WTC11 (cell line): ENCODE data around the gene BMP7. TPM values are rescaled to one million over a fixed set of nuclear protein-coding genes. Genes with fewer than 3 reads are reported as not detected.

Source experiments
- ATAC-seq: fragments of 200-7000 bp; cut with Tn5 transposase; 2 replicates; pipeline ENCODE4 v1.10.0; 2021; ENCODE audit warnings: mild to moderate bottlenecking, moderate library complexity
- CTCF ChIA-PET: fragments of 300-600 bp; sonication (Branson Sonifier 250); formaldehyde crosslinking; loops from one replicate; lab custom pipeline; 2021; ENCODE audit warnings: antibody characterized with exemption; lab: Charles Lee
- POLR2A ChIA-PET: fragments of 350-600 bp; sonication (Branson Sonifier 250); formaldehyde crosslinking; loops from one replicate; lab custom pipeline; 2021; ENCODE audit warnings: antibody characterized with exemption; lab: Charles Lee
- DNase-seq: peaks from one replicate; pipeline ENCODE4 v3.0.0; 2021; ENCODE audit warnings: low spot score
- H3K27ac Mint-ChIP-seq: 2 replicates; pipeline ENCODE4 v1.8.0; 2021; ENCODE audit warnings: mixed read lengths
- H3K27me3 Mint-ChIP-seq: 2 replicates; pipeline ENCODE4 v1.8.0; 2021; ENCODE audit warnings: low read depth, mild to moderate bottlenecking, moderate library complexity, mixed read lengths
- H3K36me3 Mint-ChIP-seq: 2 replicates; pipeline ENCODE4 v1.8.0; 2021; ENCODE audit warnings: mixed read lengths
- H3K4me1 Mint-ChIP-seq: 2 replicates; pipeline ENCODE4 v1.8.0; 2022; ENCODE audit warnings: mixed read lengths
- H3K4me3 Mint-ChIP-seq: 2 replicates; pipeline ENCODE4 v1.8.0; 2021; ENCODE audit warnings: mild to moderate bottlenecking, moderate library complexity, mixed read lengths
- H3K9me3 Mint-ChIP-seq: 2 replicates; pipeline ENCODE4 v1.8.0; 2021; ENCODE audit warnings: mixed read lengths
- ATF1 ChIP-seq: sonication (generic); formaldehyde crosslinking; IDR thresholded peaks from 2 replicates; pipeline ENCODE4 v1.8.1; 2023; ENCODE audit warnings: mild to moderate bottlenecking, moderate library complexity, missing genetic modification reagents
- EMX1 ChIP-seq: fragments of 250-450 bp; sonication (Bioruptor Pico); IDR thresholded peaks from 2 replicates; pipeline ENCODE4 v1.8.0; 2021; ENCODE audit warnings: mild to moderate bottlenecking
- FOXK1 ChIP-seq: sonication (generic); formaldehyde crosslinking; IDR thresholded peaks from 2 replicates; pipeline ENCODE4 v1.8.0; 2022; ENCODE audit warnings: mild to moderate bottlenecking, moderate library complexity, missing genetic modification reagents
- MYBL2 ChIP-seq: sonication (generic); formaldehyde crosslinking; IDR thresholded peaks from 2 replicates; pipeline ENCODE4 v1.8.1; 2023; ENCODE audit warnings: mild to moderate bottlenecking, moderate library complexity, missing genetic modification reagents
- NFYB ChIP-seq: sonication (generic); formaldehyde crosslinking; conservative IDR thresholded peaks from 2 replicates; pipeline ENCODE4 v1.8.0; 2022; ENCODE audit warnings: low read depth, missing genetic modification reagents
- SP1 ChIP-seq: sonication (generic); formaldehyde crosslinking; conservative IDR thresholded peaks from 2 replicates; pipeline ENCODE4 v1.8.1; 2022; ENCODE audit warnings: missing genetic modification reagents
- TEAD4 ChIP-seq: sonication (generic); formaldehyde crosslinking; IDR thresholded peaks from 2 replicates; pipeline ENCODE4 v1.8.0; 2022; ENCODE audit warnings: mild to moderate bottlenecking, missing genetic modification reagents
- TP53 ChIP-seq: sonication (generic); formaldehyde crosslinking; IDR thresholded peaks from 2 replicates; pipeline ENCODE4 v1.8.1; 2023; ENCODE audit warnings: mild to moderate bottlenecking, missing genetic modification reagents
- ZNF121 ChIP-seq: sonication (generic); formaldehyde crosslinking; IDR thresholded peaks from 2 replicates; pipeline ENCODE4 v1.8.0; 2023; ENCODE audit warnings: missing genetic modification reagents
- ZNF263 ChIP-seq: sonication (generic); formaldehyde crosslinking; IDR thresholded peaks from 2 replicates; pipeline ENCODE4 v1.8.1; 2022; ENCODE audit warnings: low read depth, mild to moderate bottlenecking, moderate library complexity, missing genetic modification reagents
- ZNF317 ChIP-seq: sonication (generic); formaldehyde crosslinking; IDR thresholded peaks from 2 replicates; pipeline ENCODE4 v1.8.1; 2023; ENCODE audit warnings: low read depth, mild to moderate bottlenecking, moderate library complexity, missing genetic modification reagents, borderline replicate concordance
- total RNA-seq: library from RNA; stranded (reverse); gene quantifications from 3 replicates; pipeline ENCODE4 v1.2.3, GENCODE V29; 2021
- TF ChIP-seq, protein P1 (sequence below): sonication (generic); formaldehyde crosslinking; IDR thresholded peaks from 2 replicates; pipeline ENCODE4 v1.8.0; 2022; ENCODE audit warnings: missing genetic modification reagents
- TF ChIP-seq, protein P2 (sequence below): fragments of 250-450 bp; sonication (Bioruptor Pico); IDR thresholded peaks from 2 replicates; pipeline ENCODE4 v1.9.0; 2021; ENCODE audit warnings: mild to moderate bottlenecking
- TF ChIP-seq, protein P3 (sequence below): sonication (generic); formaldehyde crosslinking; IDR thresholded peaks from 2 replicates; pipeline ENCODE4 v1.8.1; 2023; ENCODE audit warnings: mild to moderate bottlenecking, missing genetic modification reagents, moderate library complexity
- TF ChIP-seq, protein P4 (sequence below): sonication (generic); formaldehyde crosslinking; IDR thresholded peaks from 2 replicates; pipeline ENCODE4 v1.8.1; 2022; ENCODE audit warnings: missing genetic modification reagents, borderline replicate concordance
- TF ChIP-seq, protein P5 (sequence below): fragments of 200-600 bp; IDR thresholded peaks from 2 replicates; pipeline ENCODE4 v1.8.0; 2022; ENCODE audit warnings: antibody characterized with exemption
- TF ChIP-seq, protein P6 (sequence below): sonication (generic); formaldehyde crosslinking; IDR thresholded peaks from 2 replicates; pipeline ENCODE4 v1.8.0; 2022; ENCODE audit warnings: mild to moderate bottlenecking, missing genetic modification reagents

Gene BMP7
- total RNA-seq, 1 experiment from 2014 or later, result 40.7 TPM

DNA sequence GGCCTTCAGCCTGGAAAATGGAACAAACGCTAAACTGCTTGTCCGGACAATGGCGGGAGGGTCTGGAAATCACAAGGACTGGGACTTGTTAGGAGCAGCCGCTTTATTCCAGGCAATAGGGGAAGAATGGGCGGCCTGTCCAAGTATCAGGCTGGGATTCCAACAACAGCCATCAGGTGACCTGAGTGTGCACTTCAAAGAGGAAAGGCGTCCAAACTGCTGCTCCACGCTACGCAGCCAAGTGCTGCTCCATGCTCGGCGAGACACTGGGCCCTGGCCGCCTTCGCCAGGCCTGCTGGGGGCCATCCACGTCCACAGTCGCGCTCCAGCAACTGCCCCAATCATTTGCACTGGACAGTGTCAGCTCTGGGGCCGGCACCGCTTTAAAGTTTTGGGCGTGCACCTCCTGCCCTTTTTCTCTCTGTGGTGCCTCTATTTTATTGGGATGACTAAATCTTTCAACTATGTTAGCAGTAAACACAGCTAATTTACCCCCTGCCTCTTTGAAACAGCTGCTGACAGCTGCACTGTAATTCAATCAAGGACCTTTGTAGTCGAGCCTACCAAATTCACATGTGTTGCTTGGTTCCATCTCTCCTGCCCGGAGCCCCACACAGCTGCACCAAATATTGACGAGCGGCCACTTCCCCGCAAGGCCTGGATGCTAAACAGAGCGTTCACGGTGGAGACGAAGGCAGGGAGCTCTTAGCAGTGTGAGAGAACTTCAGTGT, 98.3 kb downstream of the BMP7 start:
- no peaks in the 10 kb centered on the region for H3K27me3 Mint-ChIP-seq
- no peak for DNase-seq
- H3K36me3 Mint-ChIP-seq, result peaks cover 35% of the 10 kb centered on the region
- ChIA-PET CTCF (interaction anchor here (0.6 to 1.0 kb wide), 3 partner anchors 76 to 107 kb away, joined by 3 to 6 read pairs (median 4); no protein-coding TSS in a partner anchor), POLR2A (no interaction called here)
- ATAC-seq, result no peak
- no peaks in the 10 kb centered on the region for H3K4me1 Mint-ChIP-seq
- H3K4me3 Mint-ChIP-seq, result no peak overlapping the region
- peaks cover 14% of the 10 kb centered on the region for H3K9me3 Mint-ChIP-seq
- H3K27ac Mint-ChIP-seq, result no peak overlapping the region
- no peak for TF ChIP-seq ATF1
- TF ChIP-seq, protein P1, sequence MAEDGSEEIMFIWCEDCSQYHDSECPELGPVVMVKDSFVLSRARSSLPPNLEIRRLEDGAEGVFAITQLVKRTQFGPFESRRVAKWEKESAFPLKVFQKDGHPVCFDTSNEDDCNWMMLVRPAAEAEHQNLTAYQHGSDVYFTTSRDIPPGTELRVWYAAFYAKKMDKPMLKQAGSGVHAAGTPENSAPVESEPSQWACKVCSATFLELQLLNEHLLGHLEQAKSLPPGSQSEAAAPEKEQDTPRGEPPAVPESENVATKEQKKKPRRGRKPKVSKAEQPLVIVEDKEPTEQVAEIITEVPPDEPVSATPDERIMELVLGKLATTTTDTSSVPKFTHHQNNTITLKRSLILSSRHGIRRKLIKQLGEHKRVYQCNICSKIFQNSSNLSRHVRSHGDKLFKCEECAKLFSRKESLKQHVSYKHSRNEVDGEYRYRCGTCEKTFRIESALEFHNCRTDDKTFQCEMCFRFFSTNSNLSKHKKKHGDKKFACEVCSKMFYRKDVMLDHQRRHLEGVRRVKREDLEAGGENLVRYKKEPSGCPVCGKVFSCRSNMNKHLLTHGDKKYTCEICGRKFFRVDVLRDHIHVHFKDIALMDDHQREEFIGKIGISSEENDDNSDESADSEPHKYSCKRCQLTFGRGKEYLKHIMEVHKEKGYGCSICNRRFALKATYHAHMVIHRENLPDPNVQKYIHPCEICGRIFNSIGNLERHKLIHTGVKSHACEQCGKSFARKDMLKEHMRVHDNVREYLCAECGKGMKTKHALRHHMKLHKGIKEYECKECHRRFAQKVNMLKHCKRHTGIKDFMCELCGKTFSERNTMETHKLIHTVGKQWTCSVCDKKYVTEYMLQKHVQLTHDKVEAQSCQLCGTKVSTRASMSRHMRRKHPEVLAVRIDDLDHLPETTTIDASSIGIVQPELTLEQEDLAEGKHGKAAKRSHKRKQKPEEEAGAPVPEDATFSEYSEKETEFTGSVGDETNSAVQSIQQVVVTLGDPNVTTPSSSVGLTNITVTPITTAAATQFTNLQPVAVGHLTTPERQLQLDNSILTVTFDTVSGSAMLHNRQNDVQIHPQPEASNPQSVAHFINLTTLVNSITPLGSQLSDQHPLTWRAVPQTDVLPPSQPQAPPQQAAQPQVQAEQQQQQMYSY, result no peak
- TF ChIP-seq, protein P2, sequence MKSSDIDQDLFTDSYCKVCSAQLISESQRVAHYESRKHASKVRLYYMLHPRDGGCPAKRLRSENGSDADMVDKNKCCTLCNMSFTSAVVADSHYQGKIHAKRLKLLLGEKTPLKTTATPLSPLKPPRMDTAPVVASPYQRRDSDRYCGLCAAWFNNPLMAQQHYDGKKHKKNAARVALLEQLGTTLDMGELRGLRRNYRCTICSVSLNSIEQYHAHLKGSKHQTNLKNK (CRISPR knock-in tag), result no peak
- TF ChIP-seq ZNF121 (CRISPR knock-in tag), result no peak
- no peak for TF ChIP-seq TEAD4
- TF ChIP-seq, protein P3, sequence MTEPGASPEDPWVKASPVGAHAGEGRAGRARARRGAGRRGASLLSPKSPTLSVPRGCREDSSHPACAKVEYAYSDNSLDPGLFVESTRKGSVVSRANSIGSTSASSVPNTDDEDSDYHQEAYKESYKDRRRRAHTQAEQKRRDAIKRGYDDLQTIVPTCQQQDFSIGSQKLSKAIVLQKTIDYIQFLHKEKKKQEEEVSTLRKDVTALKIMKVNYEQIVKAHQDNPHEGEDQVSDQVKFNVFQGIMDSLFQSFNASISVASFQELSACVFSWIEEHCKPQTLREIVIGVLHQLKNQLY (CRISPR knock-in tag), result no peak
- TF ChIP-seq ZNF317, result no peak
- TF ChIP-seq, protein P4, sequence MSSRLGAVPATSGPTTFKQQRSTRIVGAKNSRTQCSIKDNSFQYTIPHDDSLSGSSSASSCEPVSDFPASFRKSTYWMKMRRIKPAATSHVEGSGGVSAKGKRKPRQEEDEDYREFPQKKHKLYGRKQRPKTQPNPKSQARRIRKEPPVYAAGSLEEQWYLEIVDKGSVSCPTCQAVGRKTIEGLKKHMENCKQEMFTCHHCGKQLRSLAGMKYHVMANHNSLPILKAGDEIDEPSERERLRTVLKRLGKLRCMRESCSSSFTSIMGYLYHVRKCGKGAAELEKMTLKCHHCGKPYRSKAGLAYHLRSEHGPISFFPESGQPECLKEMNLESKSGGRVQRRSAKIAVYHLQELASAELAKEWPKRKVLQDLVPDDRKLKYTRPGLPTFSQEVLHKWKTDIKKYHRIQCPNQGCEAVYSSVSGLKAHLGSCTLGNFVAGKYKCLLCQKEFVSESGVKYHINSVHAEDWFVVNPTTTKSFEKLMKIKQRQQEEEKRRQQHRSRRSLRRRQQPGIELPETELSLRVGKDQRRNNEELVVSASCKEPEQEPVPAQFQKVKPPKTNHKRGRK, result no peak
- TF ChIP-seq, protein P5, sequence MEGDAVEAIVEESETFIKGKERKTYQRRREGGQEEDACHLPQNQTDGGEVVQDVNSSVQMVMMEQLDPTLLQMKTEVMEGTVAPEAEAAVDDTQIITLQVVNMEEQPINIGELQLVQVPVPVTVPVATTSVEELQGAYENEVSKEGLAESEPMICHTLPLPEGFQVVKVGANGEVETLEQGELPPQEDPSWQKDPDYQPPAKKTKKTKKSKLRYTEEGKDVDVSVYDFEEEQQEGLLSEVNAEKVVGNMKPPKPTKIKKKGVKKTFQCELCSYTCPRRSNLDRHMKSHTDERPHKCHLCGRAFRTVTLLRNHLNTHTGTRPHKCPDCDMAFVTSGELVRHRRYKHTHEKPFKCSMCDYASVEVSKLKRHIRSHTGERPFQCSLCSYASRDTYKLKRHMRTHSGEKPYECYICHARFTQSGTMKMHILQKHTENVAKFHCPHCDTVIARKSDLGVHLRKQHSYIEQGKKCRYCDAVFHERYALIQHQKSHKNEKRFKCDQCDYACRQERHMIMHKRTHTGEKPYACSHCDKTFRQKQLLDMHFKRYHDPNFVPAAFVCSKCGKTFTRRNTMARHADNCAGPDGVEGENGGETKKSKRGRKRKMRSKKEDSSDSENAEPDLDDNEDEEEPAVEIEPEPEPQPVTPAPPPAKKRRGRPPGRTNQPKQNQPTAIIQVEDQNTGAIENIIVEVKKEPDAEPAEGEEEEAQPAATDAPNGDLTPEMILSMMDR, result no peak
- TF ChIP-seq SP1 (CRISPR knock-in tag), result no peak
- no peak for TF ChIP-seq TP53 (CRISPR knock-in tag)
- TF ChIP-seq FOXK1 (CRISPR knock-in tag), result no peak

DNA sequence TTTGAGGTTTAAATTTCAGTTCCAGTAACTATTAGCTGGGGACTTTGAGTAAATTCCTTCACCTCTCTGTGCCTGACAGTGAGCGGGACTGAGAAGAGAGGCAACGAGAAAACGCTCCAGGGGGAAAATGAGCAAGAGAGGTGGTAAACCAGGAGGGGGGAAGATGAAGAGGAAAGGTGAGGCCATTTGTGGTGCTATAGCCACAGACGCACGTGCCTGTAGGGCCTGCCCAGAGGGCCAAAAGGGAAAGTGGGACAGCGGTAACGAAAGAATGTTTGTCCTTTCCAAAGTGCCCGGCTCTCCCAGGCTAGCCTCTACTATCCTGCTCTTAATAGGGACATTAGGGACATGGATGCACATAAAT, 99.2 kb downstream of the BMP7 start:
- Mint-ChIP-seq H3K9me3 (peaks cover 14% of the 10 kb centered on the region), H3K27me3 (no peaks in the 10 kb centered on the region), H3K4me3 (no peak overlapping the region), H3K4me1 (no peaks in the 10 kb centered on the region), H3K36me3 (peaks cover 33% of the 10 kb centered on the region), H3K27ac (no peak overlapping the region)
- ATAC-seq (no peak), DNase-seq (no peak)
- TF ChIP-seq MYBL2 (CRISPR knock-in tag), result no peak
- no peak for TF ChIP-seq ZNF263
- TF ChIP-seq, protein P6, sequence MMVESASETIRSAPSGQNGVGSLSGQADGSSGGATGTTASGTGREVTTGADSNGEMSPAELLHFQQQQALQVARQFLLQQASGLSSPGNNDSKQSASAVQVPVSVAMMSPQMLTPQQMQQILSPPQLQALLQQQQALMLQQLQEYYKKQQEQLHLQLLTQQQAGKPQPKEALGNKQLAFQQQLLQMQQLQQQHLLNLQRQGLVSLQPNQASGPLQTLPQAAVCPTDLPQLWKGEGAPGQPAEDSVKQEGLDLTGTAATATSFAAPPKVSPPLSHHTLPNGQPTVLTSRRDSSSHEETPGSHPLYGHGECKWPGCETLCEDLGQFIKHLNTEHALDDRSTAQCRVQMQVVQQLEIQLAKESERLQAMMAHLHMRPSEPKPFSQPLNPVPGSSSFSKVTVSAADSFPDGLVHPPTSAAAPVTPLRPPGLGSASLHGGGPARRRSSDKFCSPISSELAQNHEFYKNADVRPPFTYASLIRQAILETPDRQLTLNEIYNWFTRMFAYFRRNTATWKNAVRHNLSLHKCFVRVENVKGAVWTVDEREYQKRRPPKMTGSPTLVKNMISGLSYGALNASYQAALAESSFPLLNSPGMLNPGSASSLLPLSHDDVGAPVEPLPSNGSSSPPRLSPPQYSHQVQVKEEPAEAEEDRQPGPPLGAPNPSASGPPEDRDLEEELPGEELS (CRISPR knock-in tag), result no peak
- TF ChIP-seq NFYB (CRISPR knock-in tag), result no peak
- no peak for TF ChIP-seq EMX1 (CRISPR knock-in tag)
- POLR2A ChIA-PET, result no interaction called here
- CTCF ChIA-PET, result no interaction called here
